Stimulated activated CD4-positive, alpha-beta T cell treated with anti-CD3 and anti-CD28 coated beads, Interleukin-2, amount 100 ng/mL, for 48 hours (primary cell): ENCODE measurements around the gene DHX40.
"Not testable (repeated sequence)": the region's sequence is repeated elsewhere in the genome, so short reads cannot be mapped to it uniquely, and the experiment has no call there.

Experiments
- DNase-seq, 2 donors: peaks; one replicate each; pipeline ENCODE4 v3.0.0-alpha.2; 2020

Gene DHX40

GRCh38 chr17:59565171-59565958, at the start of gene DHX40:
TSS of gene DHX40 (plus strand) at chr17:59565610. CDS start at chr17:59565672, 62 bp downstream.
- DNase-seq = peak; percentile 94

GRCh38 chr17:59516451-59516850, 49.0 kb upstream of the DHX40 start:
- DNase-seq = no peak

- DNase-seq = no peak
These were observed 46.3 kb upstream of the DHX40 start for GRCh38 chr17:59519132-59519531.

- DNase-seq = no peak
These were observed 45.2 kb upstream of the DHX40 start for GRCh38 chr17:59520251-59520650.

GRCh38 chr17:59521465-59522126, 43.8 kb upstream of the DHX40 start:
- peak; percentile 65 to 68 for DNase-seq

GRCh38 chr17:59524930-59525329, 40.5 kb upstream of the DHX40 start:
- DNase-seq = not testable (repeated sequence)

GRCh38 chr17:59525668-59526067, 39.7 kb upstream of the DHX40 start:
- DNase-seq = no peak

GRCh38 chr17:59526451-59526850, 39.0 kb upstream of the DHX40 start:
- no peak for DNase-seq

GRCh38 chr17:59527325-59527917, 38.0 kb upstream of the DHX40 start:
- no peak for DNase-seq

- no peak for DNase-seq
These were observed 37.5 kb upstream of the DHX40 start for GRCh38 chr17:59527931-59528330.

GRCh38 chr17:59530531-59530930, 34.9 kb upstream of the DHX40 start:
- DNase-seq = no peak

- no peak for DNase-seq
These were observed 31.7 kb upstream of the DHX40 start for GRCh38 chr17:59533694-59534093.

GRCh38 chr17:59534583-59534982, 30.8 kb upstream of the DHX40 start:
- no peak for DNase-seq

- DNase-seq = no peak
These were observed 27.1 kb upstream of the DHX40 start for GRCh38 chr17:59538195-59538909.

- DNase-seq = no peak
These were observed 22.3 kb upstream of the DHX40 start for GRCh38 chr17:59542960-59543635.

GRCh38 chr17:59545942-59546341, 19.5 kb upstream of the DHX40 start:
- DNase-seq = no peak

GRCh38 chr17:59547131-59547915, 18.1 kb upstream of the DHX40 start:
- no peak for DNase-seq

- DNase-seq = not testable (repeated sequence)
These were observed 16.4 kb upstream of the DHX40 start for GRCh38 chr17:59548985-59549384.

- no peak for DNase-seq
These were observed 14.7 kb upstream of the DHX40 start for GRCh38 chr17:59550703-59551102.

- no peak for DNase-seq
These were observed 7.4 kb upstream of the DHX40 start for GRCh38 chr17:59558039-59558438.

GRCh38 chr17:59558953-59559352, 6.5 kb upstream of the DHX40 start:
- no peak for DNase-seq

- no peak for DNase-seq
These were observed 4.4 kb upstream of the DHX40 start for GRCh38 chr17:59561042-59561441.
